ENCODE measurements around the gene MRPS30.

- TF ChIP-seq CEBPB (IDR thresholded peaks at IDR 0.05; ENCODE audit: low read depth, low read length): no peak
- TF ChIP-seq, protein P1, sequence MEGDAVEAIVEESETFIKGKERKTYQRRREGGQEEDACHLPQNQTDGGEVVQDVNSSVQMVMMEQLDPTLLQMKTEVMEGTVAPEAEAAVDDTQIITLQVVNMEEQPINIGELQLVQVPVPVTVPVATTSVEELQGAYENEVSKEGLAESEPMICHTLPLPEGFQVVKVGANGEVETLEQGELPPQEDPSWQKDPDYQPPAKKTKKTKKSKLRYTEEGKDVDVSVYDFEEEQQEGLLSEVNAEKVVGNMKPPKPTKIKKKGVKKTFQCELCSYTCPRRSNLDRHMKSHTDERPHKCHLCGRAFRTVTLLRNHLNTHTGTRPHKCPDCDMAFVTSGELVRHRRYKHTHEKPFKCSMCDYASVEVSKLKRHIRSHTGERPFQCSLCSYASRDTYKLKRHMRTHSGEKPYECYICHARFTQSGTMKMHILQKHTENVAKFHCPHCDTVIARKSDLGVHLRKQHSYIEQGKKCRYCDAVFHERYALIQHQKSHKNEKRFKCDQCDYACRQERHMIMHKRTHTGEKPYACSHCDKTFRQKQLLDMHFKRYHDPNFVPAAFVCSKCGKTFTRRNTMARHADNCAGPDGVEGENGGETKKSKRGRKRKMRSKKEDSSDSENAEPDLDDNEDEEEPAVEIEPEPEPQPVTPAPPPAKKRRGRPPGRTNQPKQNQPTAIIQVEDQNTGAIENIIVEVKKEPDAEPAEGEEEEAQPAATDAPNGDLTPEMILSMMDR (conservative IDR thresholded peaks at IDR 0.05; ENCODE audit: low read depth, low read length): no peak
- no peak for TF ChIP-seq MXI1 (IDR thresholded peaks at IDR 0.05; ENCODE audit: borderline replicate concordance, low read depth, low read length)
- no peak for TF ChIP-seq CHD1 (IDR thresholded peaks at IDR 0.05; ENCODE audit: low read depth, low read length)
- TF ChIP-seq RAD21 (IDR thresholded peaks at IDR 0.05; ENCODE audit: low read length): no peak
- TF ChIP-seq POLR2A (IDR thresholded peaks at IDR 0.05; ENCODE audit: low read depth, low read length): no peak
- no peak for TF ChIP-seq SMC3 (IDR thresholded peaks at IDR 0.05; ENCODE audit: low read depth, low read length)
- no peak for TF ChIP-seq MAZ (IDR thresholded peaks at IDR 0.05; ENCODE audit: borderline replicate concordance, low read depth, low read length)
- TF ChIP-seq RCOR1 (IDR thresholded peaks at IDR 0.05; ENCODE audit: insufficient replicate concordance, low read length): no peak
- no peak for TF ChIP-seq RFX5 (IDR thresholded peaks at IDR 0.05; ENCODE audit: low read depth, low read length)
- TF ChIP-seq, protein P2, sequence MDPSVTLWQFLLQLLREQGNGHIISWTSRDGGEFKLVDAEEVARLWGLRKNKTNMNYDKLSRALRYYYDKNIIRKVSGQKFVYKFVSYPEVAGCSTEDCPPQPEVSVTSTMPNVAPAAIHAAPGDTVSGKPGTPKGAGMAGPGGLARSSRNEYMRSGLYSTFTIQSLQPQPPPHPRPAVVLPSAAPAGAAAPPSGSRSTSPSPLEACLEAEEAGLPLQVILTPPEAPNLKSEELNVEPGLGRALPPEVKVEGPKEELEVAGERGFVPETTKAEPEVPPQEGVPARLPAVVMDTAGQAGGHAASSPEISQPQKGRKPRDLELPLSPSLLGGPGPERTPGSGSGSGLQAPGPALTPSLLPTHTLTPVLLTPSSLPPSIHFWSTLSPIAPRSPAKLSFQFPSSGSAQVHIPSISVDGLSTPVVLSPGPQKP (IDR thresholded peaks at IDR 0.05; ENCODE audit: borderline replicate concordance, low read depth, low read length): no peak
- no peak for TF ChIP-seq MAFK (IDR thresholded peaks at IDR 0.05; ENCODE audit: low read depth, low read length)
- TF ChIP-seq, protein P3, sequence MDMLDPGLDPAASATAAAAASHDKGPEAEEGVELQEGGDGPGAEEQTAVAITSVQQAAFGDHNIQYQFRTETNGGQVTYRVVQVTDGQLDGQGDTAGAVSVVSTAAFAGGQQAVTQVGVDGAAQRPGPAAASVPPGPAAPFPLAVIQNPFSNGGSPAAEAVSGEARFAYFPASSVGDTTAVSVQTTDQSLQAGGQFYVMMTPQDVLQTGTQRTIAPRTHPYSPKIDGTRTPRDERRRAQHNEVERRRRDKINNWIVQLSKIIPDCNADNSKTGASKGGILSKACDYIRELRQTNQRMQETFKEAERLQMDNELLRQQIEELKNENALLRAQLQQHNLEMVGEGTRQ (IDR thresholded peaks at IDR 0.05; ENCODE audit: low read depth, low read length): no peak
- no peak for TF ChIP-seq NFE2L2 (IDR thresholded peaks at IDR 0.05; ENCODE audit: low read depth, low read length)
Observed at GRCh38 chr5:44797841-44798240, 10.9 kb upstream of the MRPS30 start.

All from IMR-90 (cell line).